ENCODE data around the gene OTOP2.

OTOP2 gene

GRCh38 chr17:74925242-74925641 is 1.2 kb downstream of the OTOP2 start:
- Mint-ChIP-seq H3K27ac (no peak overlapping the region), H3K4me3 (no peak overlapping the region)
- no peak for ATAC-seq (ENCODE audit: low read depth)

DNA sequence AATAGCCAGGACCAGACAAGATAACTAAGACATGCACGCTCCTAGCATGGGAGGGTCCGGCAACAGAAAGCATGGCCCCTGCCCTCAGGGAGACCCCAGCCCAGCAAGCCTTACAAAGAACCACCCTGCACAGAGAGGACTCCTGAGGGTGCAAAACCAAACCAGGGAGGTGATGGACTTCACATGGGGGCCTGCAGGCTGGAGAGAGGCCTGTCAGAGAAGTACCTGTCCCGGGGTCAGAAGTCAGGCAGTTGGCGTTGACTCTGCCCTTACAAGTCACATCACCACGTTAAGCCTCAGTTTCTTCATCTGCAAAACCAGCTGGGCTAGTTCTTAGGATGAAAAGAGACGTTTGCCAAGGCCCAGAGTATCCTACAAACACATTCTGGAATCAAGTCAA is 4.7 kb downstream of the OTOP2 start:
- H3K4me3 Mint-ChIP-seq, result no peak overlapping the region
- peaks cover 40% of the 10 kb centered on the region for H3K27me3 Mint-ChIP-seq
- no peaks in the 10 kb centered on the region for H3K36me3 Mint-ChIP-seq
- peaks cover 8% of the 10 kb centered on the region for H3K4me1 Mint-ChIP-seq
- DNase-seq (ENCODE audit: low spot score in 2 of 2) (no peak), ATAC-seq (ENCODE audit: low read depth) (no peak)
- no peak overlapping the region for H3K27ac Mint-ChIP-seq
- H3K9me3 Mint-ChIP-seq, result no peaks in the 10 kb centered on the region

More at GRCh38 chr17:74925242-74925641, 1.2 kb downstream of the OTOP2 start:
- no peak for DNase-seq (ENCODE audit: low spot score in 2 of 2)
- no peaks in the 10 kb centered on the region for H3K9me3 Mint-ChIP-seq
- no peaks in the 10 kb centered on the region for H3K36me3 Mint-ChIP-seq
- H3K4me1 Mint-ChIP-seq, result peaks cover 11% of the 10 kb centered on the region
- H3K27me3 Mint-ChIP-seq, result peaks cover 29% of the 10 kb centered on the region

GRCh38 chr17:74930535-74931036 is 6.5 kb downstream of the OTOP2 start:
- no peaks in the 10 kb centered on the region for H3K9me3 Mint-ChIP-seq
- H3K4me1 Mint-ChIP-seq, result no peaks in the 10 kb centered on the region
- ATAC-seq (ENCODE audit: low read depth) (no peak), DNase-seq (ENCODE audit: low spot score in 2 of 2) (no peak)
- no peak overlapping the region for H3K4me3 Mint-ChIP-seq
- H3K27me3 Mint-ChIP-seq, result peaks cover 39% of the 10 kb centered on the region
- H3K27ac Mint-ChIP-seq, result no peak overlapping the region
- no peaks in the 10 kb centered on the region for H3K36me3 Mint-ChIP-seq

DNA sequence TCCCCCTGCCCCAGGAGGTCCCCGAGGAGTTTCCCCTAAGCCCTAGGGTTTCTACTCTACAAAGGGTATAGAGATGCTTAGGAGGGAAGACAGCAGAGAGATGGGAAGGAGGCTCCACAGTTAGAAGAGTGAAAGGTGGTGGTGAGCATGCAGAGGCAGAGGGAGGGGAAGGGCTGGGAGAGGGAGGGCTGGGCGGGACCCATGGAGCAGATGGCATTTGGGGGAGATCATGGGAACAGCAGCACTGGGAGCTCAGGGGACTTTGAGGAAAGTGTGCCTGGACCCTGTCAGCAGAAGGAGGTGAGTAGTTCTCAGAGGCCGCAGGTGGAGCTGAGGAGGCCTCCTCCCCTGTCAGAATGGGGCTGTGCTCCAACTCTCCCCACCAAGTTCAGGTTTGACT is 11.0 kb downstream of the OTOP2 start:
- H3K27ac Mint-ChIP-seq, result no peak overlapping the region
- H3K4me1 Mint-ChIP-seq, result no peaks in the 10 kb centered on the region
- H3K4me3 Mint-ChIP-seq, result no peak overlapping the region
- no peaks in the 10 kb centered on the region for H3K9me3 Mint-ChIP-seq
- no peaks in the 10 kb centered on the region for H3K36me3 Mint-ChIP-seq
- peaks cover 44% of the 10 kb centered on the region for H3K27me3 Mint-ChIP-seq
- DNase-seq (ENCODE audit: low spot score in 2 of 2) (no peak), ATAC-seq (ENCODE audit: low read depth) (no peak)

- Mint-ChIP-seq H3K9me3 (no peaks in the 10 kb centered on the region), H3K4me3 (no peak within 1 kb of the TSS), H3K36me3 (no peaks in the 10 kb centered on the region), H3K27ac (no peak within 1 kb of the TSS), H3K27me3 (peaks cover 42% of the 10 kb centered on the region), H3K4me1 (no peaks in the 10 kb centered on the region)
- ATAC-seq (ENCODE audit: low read depth), result no peak
- DNase-seq (ENCODE audit: low spot score in 2 of 2), result no peak
Observed at GRCh38 chr17:74935585-74936469, 11.8 kb downstream of the OTOP2 start, which contains the start of gene OTOP3. OTOP3 (plus strand) TSS chr17:74935898; CDS start chr17:74935922, 24 bp downstream.

DNA sequence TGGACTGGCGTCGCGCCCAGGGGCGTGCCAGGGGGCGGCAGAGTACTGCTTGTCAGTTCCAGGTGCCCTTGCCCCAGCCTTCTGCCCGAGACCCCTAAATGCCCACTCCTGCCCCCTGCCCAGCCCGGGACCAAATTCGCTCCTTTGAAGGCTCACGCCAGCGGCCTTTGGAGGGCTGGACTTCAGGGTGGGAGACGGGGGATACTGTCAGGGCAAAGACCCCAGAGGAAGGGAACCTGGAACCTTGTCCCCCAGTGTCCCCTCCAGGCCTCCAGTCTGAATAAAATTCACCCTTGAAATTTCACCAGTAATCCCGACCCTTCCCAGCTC is 12.4 kb downstream of the OTOP2 start:
- DNase-seq (ENCODE audit: low spot score in 2 of 2) (no peak), ATAC-seq (ENCODE audit: low read depth) (no peak)
- Mint-ChIP-seq H3K4me1 (no peaks in the 10 kb centered on the region), H3K27ac (no peak overlapping the region), H3K27me3 (peaks cover 38% of the 10 kb centered on the region), H3K4me3 (no peak overlapping the region), H3K36me3 (no peaks in the 10 kb centered on the region), H3K9me3 (no peaks in the 10 kb centered on the region)

- H3K36me3 Mint-ChIP-seq, result no peaks in the 10 kb centered on the region
- no peak overlapping the region for H3K4me3 Mint-ChIP-seq
- DNase-seq (ENCODE audit: low spot score in 2 of 2), result no peak
- no peak overlapping the region for H3K27ac Mint-ChIP-seq
- ATAC-seq (ENCODE audit: low read depth), result no peak
- no peaks in the 10 kb centered on the region for H3K4me1 Mint-ChIP-seq
- H3K9me3 Mint-ChIP-seq, result no peaks in the 10 kb centered on the region
- peaks cover 40% of the 10 kb centered on the region for H3K27me3 Mint-ChIP-seq
Observed at GRCh38 chr17:74937064-74938051, 13.3 kb downstream of the OTOP2 start.

DNA sequence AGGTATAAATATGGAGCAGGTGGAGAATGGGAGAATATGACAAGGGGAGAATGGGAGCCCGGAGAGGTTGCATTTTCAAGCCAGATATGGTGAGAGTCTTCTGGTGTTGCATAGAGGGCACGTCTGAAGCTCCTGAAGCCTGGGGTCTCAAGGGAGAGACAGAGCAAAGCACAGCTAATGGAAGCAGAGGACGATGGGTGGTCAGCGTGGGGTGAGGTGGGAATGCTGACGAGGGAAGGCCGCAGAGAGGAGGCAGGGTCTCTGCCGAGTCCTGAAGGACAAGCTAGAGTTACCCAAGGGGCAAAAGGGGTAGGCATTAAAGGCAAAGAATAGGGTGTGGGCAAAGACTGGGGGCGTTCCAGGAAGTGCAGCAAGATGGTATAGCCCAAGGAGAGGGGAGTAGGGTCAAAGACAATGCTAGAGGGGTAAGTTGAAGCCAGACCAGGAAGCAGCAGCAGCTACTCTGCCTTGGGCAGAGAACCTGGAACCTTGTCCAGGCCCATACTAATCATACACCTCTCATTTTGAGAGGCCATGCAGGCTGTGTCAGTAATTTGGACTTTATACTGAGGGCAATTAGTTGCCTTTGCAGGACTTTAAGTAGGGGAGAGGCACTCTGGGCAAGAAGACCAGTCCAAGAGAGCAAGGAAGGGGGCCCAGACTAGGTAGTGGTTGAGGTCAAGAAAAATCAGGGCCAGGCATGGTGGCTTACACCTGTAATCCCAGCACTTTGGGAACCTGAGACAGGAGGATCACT is 14.3 kb downstream of the OTOP2 start:
- Mint-ChIP-seq H3K9me3 (no peaks in the 10 kb centered on the region), H3K4me3 (no peak overlapping the region), H3K4me1 (no peaks in the 10 kb centered on the region), H3K27me3 (peaks cover 35% of the 10 kb centered on the region), H3K36me3 (no peaks in the 10 kb centered on the region), H3K27ac (no peak overlapping the region)
- DNase-seq (ENCODE audit: low spot score in 2 of 2), result no peak
- ATAC-seq (ENCODE audit: low read depth), result no peak

DNA sequence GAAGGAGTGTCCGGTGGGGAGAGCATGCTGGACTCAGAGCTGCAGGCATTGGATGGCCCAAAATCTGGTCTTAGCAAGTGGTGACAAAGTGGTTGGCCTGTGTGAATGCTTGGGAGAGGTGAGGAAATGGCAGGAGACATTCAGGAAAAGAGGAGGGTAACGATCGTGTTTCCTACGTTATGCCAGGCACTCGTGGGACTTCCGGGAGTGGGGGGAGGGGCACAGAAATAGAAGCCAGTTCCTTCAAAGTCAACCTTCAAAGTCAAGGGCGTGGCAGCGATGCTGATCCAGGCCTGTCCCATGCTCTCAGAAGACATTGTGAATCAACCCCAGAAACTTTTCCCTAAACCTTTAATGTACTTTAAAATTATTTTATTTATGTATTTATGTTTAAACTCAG is 15.5 kb downstream of the OTOP2 start:
- ATAC-seq (ENCODE audit: low read depth), result no peak

GRCh38 chr17:74941128-74941725 is 17.2 kb downstream of the OTOP2 start:
- no peaks in the 10 kb centered on the region for H3K9me3 Mint-ChIP-seq
- H3K4me3 Mint-ChIP-seq, result no peak overlapping the region
- ATAC-seq (ENCODE audit: low read depth) (no peak), DNase-seq (ENCODE audit: low spot score in 2 of 2) (no peak)
- no peaks in the 10 kb centered on the region for H3K4me1 Mint-ChIP-seq
- H3K27ac Mint-ChIP-seq, result no peak overlapping the region
- peaks cover 30% of the 10 kb centered on the region for H3K27me3 Mint-ChIP-seq
- H3K36me3 Mint-ChIP-seq, result no peaks in the 10 kb centered on the region

More for the DNA sequence above, 15.5 kb downstream of the OTOP2 start:
- H3K9me3 Mint-ChIP-seq, result no peaks in the 10 kb centered on the region
- H3K4me3 Mint-ChIP-seq, result no peak overlapping the region
- H3K36me3 Mint-ChIP-seq, result no peaks in the 10 kb centered on the region
- DNase-seq (ENCODE audit: low spot score in 2 of 2), result no peak
- no peak overlapping the region for H3K27ac Mint-ChIP-seq
- no peaks in the 10 kb centered on the region for H3K4me1 Mint-ChIP-seq
- H3K27me3 Mint-ChIP-seq, result peaks cover 34% of the 10 kb centered on the region

- ATAC-seq (ENCODE audit: low read depth), result no peak
- Mint-ChIP-seq H3K4me3 (no peak overlapping the region), H3K27me3 (peaks cover 22% of the 10 kb centered on the region), H3K9me3 (no peaks in the 10 kb centered on the region), H3K36me3 (no peaks in the 10 kb centered on the region), H3K27ac (no peak overlapping the region), H3K4me1 (no peaks in the 10 kb centered on the region)
- no peak for DNase-seq (ENCODE audit: low spot score in 2 of 2)
Observed at GRCh38 chr17:74943808-74944522, 19.9 kb downstream of the OTOP2 start.

DNA sequence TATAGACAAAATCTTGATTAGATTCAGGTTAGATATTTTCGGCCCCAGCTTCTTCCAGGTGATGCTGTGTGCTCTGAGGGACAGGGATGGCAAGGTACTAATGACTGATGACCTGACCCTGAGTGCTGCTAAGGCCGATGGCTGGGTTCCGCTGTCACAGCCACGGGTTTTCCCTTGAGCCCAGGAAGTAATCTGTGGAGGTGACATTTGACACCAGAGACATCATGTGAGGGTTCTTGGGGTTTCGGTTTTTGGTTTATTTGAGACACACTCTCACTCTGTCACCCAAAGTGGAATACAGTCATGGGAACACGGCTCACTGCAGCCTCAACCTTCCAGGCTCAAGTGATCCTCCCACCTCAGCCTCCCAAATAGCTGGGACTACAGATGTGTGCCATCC is 21.5 kb downstream of the OTOP2 start:
- Mint-ChIP-seq H3K27ac (no peak overlapping the region), H3K27me3 (peaks cover 20% of the 10 kb centered on the region), H3K36me3 (no peaks in the 10 kb centered on the region), H3K9me3 (no peaks in the 10 kb centered on the region), H3K4me1 (no peaks in the 10 kb centered on the region), H3K4me3 (no peak overlapping the region)
- DNase-seq (ENCODE audit: low spot score in 2 of 2) (no peak), ATAC-seq (ENCODE audit: low read depth) (peak; percentile 45)

DNA sequence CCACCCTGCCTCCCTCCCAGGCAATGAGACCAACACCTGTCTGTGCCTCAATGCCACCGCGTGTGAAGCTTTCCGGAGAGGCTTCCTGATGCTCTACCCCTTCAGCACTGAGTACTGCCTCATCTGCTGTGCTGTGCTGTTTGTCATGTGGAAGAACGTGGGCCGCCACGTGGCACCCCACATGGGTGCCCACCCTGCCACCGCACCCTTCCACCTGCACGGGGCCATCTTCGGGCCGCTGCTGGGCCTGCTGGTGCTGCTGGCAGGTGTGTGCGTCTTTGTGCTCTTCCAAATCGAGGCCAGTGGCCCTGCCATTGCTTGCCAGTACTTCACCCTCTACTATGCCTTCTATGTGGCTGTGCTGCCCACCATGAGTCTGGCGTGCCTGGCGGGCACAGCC is 22.6 kb downstream of the OTOP2 start:
- H3K4me1 Mint-ChIP-seq, result no peaks in the 10 kb centered on the region
- H3K27ac Mint-ChIP-seq, result no peak overlapping the region
- no peaks in the 10 kb centered on the region for H3K36me3 Mint-ChIP-seq
- H3K4me3 Mint-ChIP-seq, result no peak overlapping the region
- H3K9me3 Mint-ChIP-seq, result no peaks in the 10 kb centered on the region
- ATAC-seq (ENCODE audit: low read depth) (no peak), DNase-seq (ENCODE audit: low spot score in 2 of 2) (no peak)
- peaks cover 18% of the 10 kb centered on the region for H3K27me3 Mint-ChIP-seq
